Naive thymus-derived CD4-positive, alpha-beta T cell (primary cell): ENCODE data around the gene BMPR1B. TPM values are rescaled to one million over a fixed set of nuclear protein-coding genes. Genes with fewer than 3 reads are reported as not detected.

Experiments
- ATAC-seq: fragments of 150-1000 bp; cut with Tn5 transposase; 2 replicates; pipeline ENCODE4 v1.10.0; 2021; ENCODE audit warnings: mild to moderate bottlenecking, moderate library complexity
- CTCF ChIA-PET: fragments of 350-600 bp; sonication (Branson Sonifier 250); formaldehyde crosslinking; loops from one replicate; lab custom pipeline; 2021; ENCODE audit warnings: antibody characterized with exemption; lab: Charles Lee
- POLR2A ChIA-PET: fragments of 350-600 bp; sonication (Branson Sonifier 250); formaldehyde crosslinking; loops from one replicate; lab custom pipeline; 2021; ENCODE audit warnings: antibody characterized with exemption, inconsistent platforms; lab: Charles Lee
- DNase-seq, 9 donors: peaks; one replicate each; pipeline versions ENCODE4 v3.0.0 to v3.0.0-alpha.2; 2020 to 2022; ENCODE audit warnings: mixed read lengths in 1 of 9
- H3K27ac ChIP-seq: one replicate; pipeline ENCODE4 v1.7.0; 2013; ENCODE audit warnings: mild to moderate bottlenecking, low read depth, low read length, moderate library complexity
- H3K27me3 ChIP-seq, 2 donors: one replicate each; pipeline ENCODE4 v1.7.0; 2013; ENCODE audit warnings: low read length in 2 of 2, mild to moderate bottlenecking in 2 of 2, moderate library complexity in 2 of 2; ENCODE audit not compliant: control insufficient read depth in 2 of 2, insufficient read depth in 2 of 2
- H3K36me3 ChIP-seq, 3 experiments: 1 replicate in 2 of 3; 2 replicates in 1 of 3; pipeline ENCODE4 v1.7.0; 2013; ENCODE audit warnings: low read length in 3 of 3, mild to moderate bottlenecking in 3 of 3, moderate library complexity in 1 of 3; ENCODE audit not compliant: insufficient read depth in 3 of 3, control insufficient read depth in 2 of 3
- H3K4me1 ChIP-seq, 2 donors: one replicate each; pipeline ENCODE4 v1.7.0; 2013; ENCODE audit warnings: low read length in 2 of 2, mild to moderate bottlenecking in 2 of 2, moderate library complexity in 1 of 2; ENCODE audit not compliant: control insufficient read depth in 2 of 2, insufficient read depth in 2 of 2
- H3K4me3 ChIP-seq: 2 replicates; pipeline ENCODE4 v1.7.0; 2013; ENCODE audit warnings: mild to moderate bottlenecking, low read length
- H3K9me3 ChIP-seq, 3 experiments: 1 replicate in 2 of 3; 2 replicates in 1 of 3; pipeline ENCODE4 v1.7.0; 2013; ENCODE audit warnings: low read length in 3 of 3; ENCODE audit not compliant: control insufficient read depth in 2 of 3
- H3K27ac Mint-ChIP-seq, 9 donors: one replicate each; pipeline ENCODE4 v1.8.0; 2020 to 2022; ENCODE audit warnings: mixed read lengths in 9 of 9, mild to moderate bottlenecking in 8 of 9, moderate library complexity in 5 of 9, inconsistent platforms in 2 of 9
- H3K27me3 Mint-ChIP-seq, 5 donors: one replicate each; pipeline ENCODE4 v1.8.0; 2021 to 2022; ENCODE audit warnings: mixed read lengths in 5 of 5, mild to moderate bottlenecking in 1 of 5
- H3K36me3 Mint-ChIP-seq, 5 donors: one replicate each; pipeline ENCODE4 v1.8.0; 2020 to 2022; ENCODE audit warnings: mixed read lengths in 5 of 5, mild to moderate bottlenecking in 3 of 5, inconsistent platforms in 1 of 5
- H3K4me1 Mint-ChIP-seq, 7 donors: one replicate each; pipeline ENCODE4 v1.8.0; 2020 to 2022; ENCODE audit warnings: mixed read lengths in 7 of 7, mild to moderate bottlenecking in 3 of 7, inconsistent platforms in 1 of 7
- H3K4me3 Mint-ChIP-seq, 10 donors: one replicate each; pipeline ENCODE4 v1.8.0; 2020 to 2022; ENCODE audit warnings: mild to moderate bottlenecking in 10 of 10, mixed read lengths in 10 of 10, moderate library complexity in 6 of 10, inconsistent platforms in 2 of 10
- H3K9me3 Mint-ChIP-seq, 11 donors: one replicate each; pipeline ENCODE4 v1.8.0; 2020 to 2022; ENCODE audit warnings: mixed read lengths in 11 of 11, mild to moderate bottlenecking in 4 of 11, inconsistent platforms in 1 of 11, moderate library complexity in 1 of 11
- intact Hi-C, 2 donors: fragments of 100-400 bp; cut with micrococcal nuclease; formaldehyde crosslinking; loops; one replicate each; pipeline ENCODE4 v1.15.1; 2023
- polyA plus RNA-seq, 2 donors: library from polyadenylated mRNA; unstranded; fragments of 300-500 nt; fragmentation: Illumina TruSeq; gene quantifications; one replicate each; pipeline ENCODE4 v1.2.3, GENCODE V29; 2021
- total RNA-seq, 6 experiments: library from RNA in 5 of 6; stranded (reverse) in 5 of 6; gene quantifications; 1 replicate in 5 of 6; 2 replicates in 1 of 6; pipeline ENCODE4 v1.2.3 and lab custom pipeline; 2021 to 2026

BMPR1B gene
- total and polyA plus RNA-seq, 7 experiments from 2014 or later = 0.07 to 0.14 (median 0.11) TPM; not detected in 3

DNA sequence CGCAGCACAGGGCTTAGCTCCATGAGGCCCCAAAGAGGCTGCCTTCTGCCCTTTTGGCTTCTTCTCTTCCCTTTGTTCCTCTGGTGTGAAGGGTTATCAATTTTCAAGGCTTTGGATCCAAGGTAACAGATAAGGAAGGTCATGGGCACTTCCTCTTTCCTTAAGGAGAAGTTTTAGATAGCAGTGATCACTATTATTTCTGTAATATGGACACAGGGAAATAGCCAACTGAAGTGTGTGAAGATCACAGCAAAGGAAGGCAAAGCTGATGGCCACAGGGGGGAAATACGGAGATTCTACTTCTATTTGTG, 424.2 kb downstream of the BMPR1B start:
- Histone ChIP-seq H3K9me3 (no peaks in the 10 kb centered on the region), H3K36me3 (no peaks in the 10 kb centered on the region), H3K4me3 (no peak overlapping the region), H3K4me1 (no peaks in the 10 kb centered on the region), H3K27me3 (no peaks in the 10 kb centered on the region), H3K27ac (no peak overlapping the region)
- DNase-seq (no peak), ATAC-seq (no peak)
- H3K27ac Mint-ChIP-seq = no peak overlapping the region
- peaks cover 0 to 8% (median 4%) of the 10 kb centered on the region in 5 donors for H3K27me3 Mint-ChIP-seq
- ChIA-PET POLR2A (no interaction called here), CTCF (no interaction called here)
- H3K9me3 Mint-ChIP-seq = peaks cover 0 to 5% (median 0%) of the 10 kb centered on the region in 11 donors
- peaks cover 0 to 6% (median 0%) of the 10 kb centered on the region in 5 donors for H3K36me3 Mint-ChIP-seq
- no peak overlapping the region for H3K4me3 Mint-ChIP-seq
- peaks cover 0 to under 1% (median 0%) of the 10 kb centered on the region in 7 donors for H3K4me1 Mint-ChIP-seq
- intact Hi-C loops = no loop called here

DNA sequence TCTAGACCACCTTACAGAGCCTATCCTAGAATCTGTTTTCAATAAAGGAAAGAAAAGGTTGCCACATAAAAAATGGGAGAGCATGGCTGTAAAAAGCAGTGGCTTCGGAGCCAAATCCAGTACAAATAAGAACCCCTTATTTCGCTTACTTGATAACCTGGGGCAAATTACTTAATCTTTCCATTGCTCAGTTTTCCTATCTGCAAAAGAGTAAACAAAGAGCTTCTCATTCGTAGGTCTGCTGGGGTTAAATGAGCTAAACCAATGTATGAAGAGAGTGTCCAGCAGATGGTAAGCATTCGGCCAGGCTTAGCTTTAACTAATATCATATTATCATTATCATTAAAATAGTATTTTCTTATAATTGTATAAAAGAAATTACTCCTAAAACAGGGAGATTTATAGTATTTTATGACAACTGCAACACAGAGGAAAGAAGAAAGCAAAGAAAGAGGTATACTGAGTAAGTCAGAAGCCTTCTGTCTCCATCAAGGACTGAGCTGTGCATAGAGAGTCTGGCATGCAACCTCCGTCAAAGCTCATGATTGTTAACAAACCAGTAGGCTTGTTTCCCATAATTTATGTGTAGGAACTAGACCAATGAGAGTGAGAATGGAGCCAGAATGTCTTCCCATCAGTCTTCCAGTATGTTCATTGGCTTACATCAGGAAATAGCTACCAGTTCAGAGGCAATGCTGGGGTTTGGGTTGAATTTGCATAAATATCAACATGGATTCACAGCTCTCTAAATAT, 426.1 kb downstream of the BMPR1B start:
- ATAC-seq (no peak), DNase-seq (no peak)
- H3K9me3 ChIP-seq = no peaks in the 10 kb centered on the region
- peak overlapping the region in 1 of 9 donors; percentile 46 for H3K27ac Mint-ChIP-seq
- no peaks in the 10 kb centered on the region for H3K27me3 ChIP-seq
- H3K9me3 Mint-ChIP-seq = peaks cover 0 to 4% (median 0%) of the 10 kb centered on the region in 11 donors
- H3K36me3 Mint-ChIP-seq = no peaks in the 10 kb centered on the region
- no peak overlapping the region for H3K4me3 ChIP-seq
- intact Hi-C loops = no loop called here
- ChIA-PET CTCF (interaction anchor here (0.9 kb wide), 1 partner anchor 16 kb away, joined by 4 read pairs; no protein-coding TSS in a partner anchor), POLR2A (no interaction called here)
- H3K27ac ChIP-seq = no peak overlapping the region
- H3K4me1 Mint-ChIP-seq = peaks cover 4 to 14% (median 10%) of the 10 kb centered on the region in 7 donors
- peaks cover 0 to 8% (median 4%) of the 10 kb centered on the region in 5 donors for H3K27me3 Mint-ChIP-seq
- peaks cover 0 to 8% of the 10 kb centered on the region in 2 donors for H3K4me1 ChIP-seq
- no peaks in the 10 kb centered on the region for H3K36me3 ChIP-seq
- no peak overlapping the region for H3K4me3 Mint-ChIP-seq

DNA sequence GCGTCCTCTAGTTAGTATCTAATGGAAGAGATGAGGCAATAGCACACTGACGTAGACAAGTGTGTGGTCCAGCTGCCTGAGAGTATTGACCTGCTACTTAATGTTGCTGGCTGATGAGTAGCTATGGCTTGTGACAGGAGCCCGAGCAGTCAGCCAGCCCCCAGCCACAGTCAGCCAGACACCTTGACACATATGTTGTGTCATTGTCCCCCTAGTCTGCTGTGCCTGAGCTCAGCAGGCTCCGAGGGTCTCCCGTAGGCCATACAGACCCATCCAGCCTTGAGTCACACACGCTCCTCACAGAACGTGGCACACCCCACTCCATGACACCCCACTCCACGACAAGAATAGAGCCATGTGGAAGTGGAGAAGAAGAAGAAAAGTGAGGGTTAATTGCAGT, 428.9 kb downstream of the BMPR1B start:
- Mint-ChIP-seq H3K4me1 (peaks cover 10 to 35% (median 22%) of the 10 kb centered on the region in 7 donors), H3K36me3 (no peaks in the 10 kb centered on the region), H3K27me3 (peaks cover 0 to 8% (median 0%) of the 10 kb centered on the region in 5 donors), H3K9me3 (peaks cover 0 to 4% (median 0%) of the 10 kb centered on the region in 11 donors), H3K4me3 (no peak overlapping the region), H3K27ac (peak overlapping the region in 1 of 9 donors; percentile 66)
- intact Hi-C loops = no loop called here
- no peak overlapping the region for H3K27ac ChIP-seq
- H3K4me3 ChIP-seq = no peak overlapping the region
- no peaks in the 10 kb centered on the region for H3K27me3 ChIP-seq
- ChIA-PET POLR2A (no interaction called here), CTCF (no interaction called here)
- H3K9me3 ChIP-seq = no peaks in the 10 kb centered on the region
- DNase-seq (no peak), ATAC-seq (no peak)
- no peaks in the 10 kb centered on the region for H3K36me3 ChIP-seq
- H3K4me1 ChIP-seq = peaks cover 0 to 13% of the 10 kb centered on the region in 2 donors

DNA sequence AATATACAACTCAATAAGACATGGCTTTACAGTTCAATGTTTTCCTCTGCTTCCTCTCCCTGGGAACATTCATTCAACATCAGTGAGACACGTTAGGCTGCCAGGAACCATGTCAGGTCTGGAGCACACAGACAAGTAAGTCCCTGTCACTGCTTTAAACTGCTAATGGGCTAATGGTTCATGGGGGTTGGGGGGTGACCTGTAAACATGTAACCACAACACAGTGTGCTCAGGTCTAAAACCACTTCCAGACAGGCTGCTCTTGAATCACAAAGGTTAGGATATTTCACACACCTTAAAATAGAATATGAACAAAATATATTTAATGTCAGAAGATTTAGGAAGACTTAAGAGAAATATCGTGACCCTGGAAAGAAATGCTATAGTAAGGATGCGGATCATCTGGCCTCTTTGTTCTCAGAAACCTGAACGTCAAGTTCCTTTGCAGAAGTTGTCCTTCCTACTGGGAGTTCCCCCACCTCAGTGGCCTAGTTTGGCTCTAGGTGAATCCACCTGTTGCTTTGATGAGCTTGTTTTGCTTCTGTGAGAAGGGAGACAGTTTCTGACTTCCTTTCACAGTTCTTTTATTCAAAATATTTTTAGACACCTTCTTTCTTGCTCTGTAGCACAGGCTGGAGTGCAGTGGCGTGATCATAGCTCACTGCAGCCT, 431.1 kb downstream of the BMPR1B start:
- H3K4me1 ChIP-seq = peaks cover 0 to 23% of the 10 kb centered on the region in 2 donors
- H3K27me3 ChIP-seq = no peaks in the 10 kb centered on the region
- no peak overlapping the region for H3K4me3 ChIP-seq
- Mint-ChIP-seq H3K27ac (peak overlapping the region in 8 of 9 donors; percentile 65 to 88 (median 80)), H3K4me3 (peak overlapping the region in 6 of 10 donors; percentile 13 to 56 (median 36)), H3K4me1 (peaks cover 19 to 52% (median 32%) of the 10 kb centered on the region in 7 donors), H3K9me3 (peaks cover 0 to 7% (median 0%) of the 10 kb centered on the region in 11 donors), H3K27me3 (no peaks in the 10 kb centered on the region), H3K36me3 (no peaks in the 10 kb centered on the region)
- peak; percentile 69 for ATAC-seq
- ChIA-PET CTCF (interaction anchor here (1.0 kb wide), 1 partner anchor 9 kb away, joined by 3 read pairs; no protein-coding TSS in a partner anchor), POLR2A (no interaction called here)
- intact Hi-C loops = loop anchor here in 1 of 2 donors (2.0 kb wide), 1 partner anchor 104 kb away; no protein-coding TSS in a partner anchor
- no peaks in the 10 kb centered on the region for H3K9me3 ChIP-seq
- H3K36me3 ChIP-seq = no peaks in the 10 kb centered on the region
- peak in 6 of 9 donors; percentile 11 to 41 (median 24) for DNase-seq
- peak overlapping the region; percentile 38 for H3K27ac ChIP-seq

DNA sequence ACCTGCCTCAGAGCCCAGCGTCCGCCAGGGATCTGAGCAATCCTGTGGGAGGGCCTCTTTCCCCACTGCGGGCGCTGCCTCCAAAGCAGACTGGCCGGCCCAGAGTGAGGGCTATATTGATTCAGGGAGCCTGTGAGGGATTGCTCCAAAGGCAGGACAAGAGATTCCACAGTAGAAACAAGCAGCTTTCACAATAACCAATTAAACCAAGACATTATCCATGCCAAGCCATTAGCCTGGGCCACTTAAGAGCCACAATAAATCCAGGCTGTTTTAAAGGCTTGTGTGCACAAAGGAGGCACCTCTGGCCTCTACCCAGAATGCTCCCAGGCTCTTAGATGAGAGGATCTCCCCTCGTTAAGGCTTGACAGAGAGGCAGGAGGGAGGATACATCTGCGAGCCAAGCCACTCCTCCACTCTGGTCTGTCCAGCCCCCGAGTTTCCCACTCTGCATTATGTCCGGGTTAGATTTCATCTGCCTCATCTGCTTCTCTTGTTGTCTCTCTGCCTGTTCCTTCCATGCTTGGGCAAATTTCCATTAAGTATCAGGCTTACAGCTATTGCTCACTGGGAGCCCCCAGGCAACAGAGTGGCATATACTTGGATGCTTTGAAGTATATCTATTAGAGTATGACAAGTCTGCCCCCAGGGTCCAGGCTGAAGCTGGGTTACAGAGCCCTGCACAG, 433.1 kb downstream of the BMPR1B start:
- no peaks in the 10 kb centered on the region for H3K27me3 ChIP-seq
- Mint-ChIP-seq H3K9me3 (peaks cover 0 to 7% (median 0%) of the 10 kb centered on the region in 11 donors), H3K36me3 (no peaks in the 10 kb centered on the region), H3K27me3 (no peaks in the 10 kb centered on the region), H3K4me3 (peak overlapping the region in 1 of 10 donors; percentile 29), H3K27ac (peak overlapping the region in 7 of 9 donors; percentile 38 to 85 (median 73)), H3K4me1 (peaks cover 20 to 68% (median 41%) of the 10 kb centered on the region in 7 donors)
- no peak for DNase-seq
- peak; percentile 9 for ATAC-seq
- POLR2A ChIA-PET = no interaction called here
- H3K36me3 ChIP-seq = no peaks in the 10 kb centered on the region
- intact Hi-C loops = no loop called here
- H3K4me1 ChIP-seq = peaks cover 0 to 26% of the 10 kb centered on the region in 2 donors
- CTCF ChIA-PET = no interaction called here
- no peak overlapping the region for H3K27ac ChIP-seq
- no peaks in the 10 kb centered on the region for H3K9me3 ChIP-seq
- no peak overlapping the region for H3K4me3 ChIP-seq

DNA sequence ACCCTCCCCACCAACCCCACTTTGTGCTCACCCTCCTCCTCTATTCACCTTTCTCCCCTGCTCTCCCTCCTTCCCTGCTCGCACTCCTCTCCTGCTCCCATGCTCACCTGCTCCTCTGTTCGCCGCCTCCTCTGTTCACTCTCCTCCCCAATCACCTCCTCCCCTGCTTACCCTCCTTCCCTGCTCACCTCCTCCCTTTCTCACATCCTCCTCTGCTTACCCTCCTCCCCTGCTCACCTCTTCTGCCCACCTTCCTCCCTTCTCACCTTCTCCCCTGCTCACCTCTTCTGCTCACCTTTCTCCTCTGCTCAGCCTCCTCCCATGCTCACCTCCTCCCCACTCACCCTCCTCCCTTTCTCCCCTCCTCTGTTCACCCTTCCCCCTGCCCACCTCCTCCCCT, 433.8 kb downstream of the BMPR1B start:
- Mint-ChIP-seq H3K4me3 (peak overlapping the region in 1 of 10 donors; percentile 52), H3K4me1 (peaks cover 20 to 68% (median 41%) of the 10 kb centered on the region in 7 donors), H3K27me3 (no peaks in the 10 kb centered on the region), H3K9me3 (peaks cover 0 to 7% (median 0%) of the 10 kb centered on the region in 11 donors), H3K36me3 (no peaks in the 10 kb centered on the region), H3K27ac (peak overlapping the region in 5 of 9 donors; percentile 38 to 77 (median 69))
- no peak for ATAC-seq
- Histone ChIP-seq H3K4me1 (peaks cover 0 to 26% of the 10 kb centered on the region in 2 donors), H3K4me3 (no peak overlapping the region), H3K36me3 (no peaks in the 10 kb centered on the region), H3K27ac (no peak overlapping the region), H3K9me3 (no peaks in the 10 kb centered on the region), H3K27me3 (no peaks in the 10 kb centered on the region)
- ChIA-PET CTCF (no interaction called here), POLR2A (no interaction called here)
- no peak for DNase-seq
- intact Hi-C loops = no loop called here
